Gastroesophageal sphincter (tissue), 3 donors: Measurements from ENCODE around the gene NIPBL.

Source experiments
- CTCF ChIP-seq, 4 experiments: fragments of 200-600 bp in 2 of 4; fragments of 450-650 bp in 2 of 4; sonication (generic) in 1 of 4; IDR thresholded peaks; one replicate each; pipeline ENCODE4 v1.5.1; 2017 to 2019; ENCODE audit warnings: antibody characterized with exemption in 4 of 4, mild to moderate bottlenecking in 2 of 4, moderate library complexity in 2 of 4
- POLR2AphosphoS5 ChIP-seq: sonication (generic); formaldehyde crosslinking; IDR thresholded peaks from one replicate; pipeline ENCODE4 v1.6.1; 2017; ENCODE audit warnings: antibody characterized with exemption

- no peak for TF ChIP-seq CTCF (IDR thresholded peaks at IDR 0.05)
- no peak for TF ChIP-seq POLR2AphosphoS5
Observed at GRCh38 chr5:37014321-37014720, 137.8 kb downstream of the NIPBL start.
